ENCODE measurements around the gene ALG12.

DNA sequence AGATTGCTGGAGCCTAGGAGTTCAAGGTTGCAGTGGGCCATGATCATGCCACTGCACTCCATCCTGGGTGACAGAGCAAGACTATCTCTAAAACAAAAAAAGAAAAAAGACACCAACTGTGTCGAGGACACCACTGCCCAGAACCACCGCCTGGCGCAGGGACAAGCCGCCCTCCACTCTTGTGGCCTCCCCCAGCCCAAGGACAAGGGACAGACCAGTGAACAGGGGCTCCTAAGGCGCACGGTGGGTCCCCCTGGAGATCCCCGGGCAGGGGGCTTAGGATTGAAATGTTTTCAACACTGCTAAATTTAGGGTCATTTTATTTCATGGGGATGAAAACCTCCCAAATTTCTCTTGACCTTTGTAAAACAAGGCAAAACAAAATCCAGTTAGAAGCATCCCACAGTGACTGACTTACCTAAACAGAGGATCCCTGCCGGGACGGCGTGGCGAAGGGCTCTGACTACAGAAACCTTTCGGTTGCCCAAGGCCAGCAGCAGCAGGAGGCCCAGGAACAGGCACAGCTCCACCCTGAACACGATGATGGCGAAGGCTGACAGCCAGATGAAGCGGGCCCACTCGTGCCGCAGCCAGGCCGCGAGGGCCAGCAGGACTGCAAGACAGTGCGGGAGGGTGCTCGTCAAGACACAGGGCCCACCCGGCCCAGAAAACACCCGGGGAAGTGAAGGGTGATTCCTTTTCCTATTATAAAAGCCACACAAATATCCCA lies 8.6 kb downstream of the ALG12 start:
- TF ChIP-seq EZH2 (IDR thresholded peaks at IDR 0.05; ENCODE audit: borderline replicate concordance, low read depth, low read length, poor library complexity, severe bottlenecking) (no peak), CTCF (conservative IDR thresholded peaks at IDR 0.05; ENCODE audit: low read depth, low read length) (no peak)
